ENCODE results near the gene ECI2.
"Not testable (repeated sequence)": the region's sequence is repeated elsewhere in the genome, so short reads cannot be mapped to it uniquely, and the experiment has no call there.

Gene ECI2

DNA sequence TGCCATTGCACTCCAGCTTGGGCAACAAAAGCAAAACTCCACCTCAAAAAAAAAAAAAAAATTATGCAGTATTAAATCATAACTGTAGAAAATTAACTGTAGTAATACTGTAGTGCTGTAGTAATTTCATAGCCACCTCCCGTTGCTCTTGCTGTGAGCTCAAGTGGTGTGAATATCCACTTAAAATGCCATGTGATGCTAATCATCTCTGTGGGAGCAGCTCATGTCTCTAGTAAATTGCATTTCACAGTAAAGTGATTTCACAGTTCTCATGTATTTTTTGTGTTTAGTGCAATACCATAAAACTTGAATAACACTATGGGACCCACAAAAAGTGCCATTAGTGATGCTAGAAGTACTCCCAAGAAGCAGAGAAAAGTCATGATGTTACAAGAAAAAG is 42.1 kb downstream of the ECI2 start:
- DNase-seq: no peak

DNA sequence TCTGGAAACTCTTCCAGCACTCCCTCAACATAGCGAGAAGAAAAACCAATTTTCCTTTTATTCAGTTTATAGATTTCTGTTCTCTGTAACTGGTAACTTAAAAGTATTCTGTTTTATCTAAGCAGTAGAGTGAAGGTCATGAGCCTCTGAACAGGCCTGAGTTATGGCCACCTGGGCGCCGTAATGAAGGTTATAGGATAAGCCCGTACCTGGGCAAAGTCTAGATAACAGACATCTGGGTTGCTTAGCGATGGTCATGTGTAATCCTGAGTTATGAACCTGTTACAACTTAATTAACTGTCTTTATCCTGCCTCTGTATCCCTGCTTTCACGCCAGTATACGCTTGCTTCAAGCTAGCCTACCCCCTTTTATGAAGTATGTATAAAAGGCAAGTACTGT is 43.4 kb downstream of the ECI2 start:
- DNase-seq: no peak

DNA sequence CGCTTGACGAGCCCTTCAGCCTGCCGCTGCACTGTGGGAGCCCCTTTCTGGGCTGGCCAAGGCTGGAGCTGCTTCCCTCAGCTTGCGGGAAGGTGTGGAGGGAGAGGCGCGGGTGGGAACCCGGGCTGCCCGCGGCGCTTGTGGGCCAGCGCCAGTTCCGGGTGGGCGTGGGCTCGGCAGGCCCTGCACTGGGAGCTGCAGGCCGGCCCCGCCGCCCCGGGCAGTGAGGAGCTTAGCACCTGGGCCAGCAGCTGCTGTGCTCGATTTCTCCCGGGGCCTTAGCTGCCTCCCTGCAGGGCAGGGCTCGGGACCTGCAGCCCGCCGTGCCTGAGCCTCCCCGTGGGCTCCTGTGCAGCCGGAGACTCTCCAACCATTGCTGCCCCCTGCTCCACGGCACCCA is 45.3 kb downstream of the ECI2 start:
- not testable (repeated sequence) for DNase-seq

DNA sequence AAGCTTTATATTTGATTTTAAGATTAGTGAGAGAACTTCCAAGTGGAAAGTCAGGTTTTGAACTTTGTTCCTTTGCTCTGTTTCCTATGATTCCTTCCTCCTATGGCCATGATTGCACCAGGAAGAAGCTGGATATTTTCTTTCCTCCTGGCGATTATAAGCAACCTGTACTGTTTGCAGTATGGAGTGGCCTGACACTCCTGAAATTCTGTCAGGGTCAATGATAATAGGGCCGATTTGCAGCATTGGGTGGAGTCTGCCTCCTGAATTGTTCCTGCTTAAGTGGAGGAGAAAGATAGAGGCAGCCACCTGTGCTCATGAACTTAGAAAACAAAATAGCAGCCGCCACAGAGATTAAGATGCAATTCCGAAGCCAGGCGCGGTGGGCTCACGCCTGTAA is 46.7 kb downstream of the ECI2 start:
- no peak for DNase-seq

DNA sequence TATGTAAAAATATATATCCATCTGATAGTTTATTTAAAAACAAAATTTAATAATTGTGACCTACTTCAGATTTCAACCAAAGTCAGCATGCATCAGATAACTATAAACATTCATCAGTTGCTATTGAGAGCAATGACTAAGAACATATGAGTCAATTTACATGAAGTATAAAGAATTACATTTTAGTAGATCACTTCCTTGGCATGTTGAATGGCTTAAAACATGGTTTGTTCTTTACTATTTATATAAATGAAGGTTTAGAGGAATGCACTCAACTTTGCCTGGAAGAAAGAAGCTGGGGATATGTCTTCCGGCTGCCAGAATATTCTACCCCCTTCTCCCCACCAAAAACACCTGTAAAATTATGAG is 50.1 kb downstream of the ECI2 start:
- DNase-seq: no peak

DNA sequence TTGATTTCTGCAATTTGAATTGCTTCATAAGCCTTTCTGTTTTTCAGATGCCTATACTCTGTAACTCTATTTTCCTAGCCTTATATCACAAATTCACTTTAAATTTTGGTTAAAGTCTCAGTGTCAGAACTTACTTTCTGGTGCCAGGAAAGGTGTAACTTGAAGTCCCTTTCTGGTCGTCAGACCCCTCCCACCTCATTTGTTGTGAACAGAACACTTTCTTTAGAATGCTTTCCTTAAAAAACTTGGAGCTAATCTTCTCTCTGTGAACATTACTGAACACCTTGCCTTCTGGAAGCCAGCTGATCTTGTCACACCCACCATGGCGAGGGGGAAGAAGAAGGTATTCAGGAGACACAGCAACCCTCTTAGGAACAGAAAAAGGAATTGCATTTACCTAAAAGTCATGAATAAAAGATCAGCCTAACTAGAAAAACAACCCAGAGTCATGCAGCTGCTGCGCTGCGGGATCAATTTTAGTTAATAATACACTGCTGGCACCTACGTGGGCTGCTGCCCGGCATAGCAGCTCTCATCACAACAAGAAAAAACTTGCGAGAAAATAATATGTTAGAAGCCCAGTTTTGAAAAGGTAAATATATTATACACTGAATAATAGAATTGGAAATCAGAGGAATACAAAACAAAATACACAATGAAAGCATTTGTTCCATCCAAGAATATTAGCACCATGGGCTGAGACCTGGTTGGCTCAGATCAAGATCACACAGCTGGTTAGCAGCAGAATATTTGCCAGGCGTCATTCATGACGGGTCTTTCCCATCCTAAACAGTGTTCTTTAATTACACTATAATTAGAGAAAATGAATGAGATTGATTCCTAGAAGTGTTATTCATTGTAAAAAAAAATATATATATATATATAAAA is 50.7 kb downstream of the ECI2 start:
- no peak for DNase-seq

DNA sequence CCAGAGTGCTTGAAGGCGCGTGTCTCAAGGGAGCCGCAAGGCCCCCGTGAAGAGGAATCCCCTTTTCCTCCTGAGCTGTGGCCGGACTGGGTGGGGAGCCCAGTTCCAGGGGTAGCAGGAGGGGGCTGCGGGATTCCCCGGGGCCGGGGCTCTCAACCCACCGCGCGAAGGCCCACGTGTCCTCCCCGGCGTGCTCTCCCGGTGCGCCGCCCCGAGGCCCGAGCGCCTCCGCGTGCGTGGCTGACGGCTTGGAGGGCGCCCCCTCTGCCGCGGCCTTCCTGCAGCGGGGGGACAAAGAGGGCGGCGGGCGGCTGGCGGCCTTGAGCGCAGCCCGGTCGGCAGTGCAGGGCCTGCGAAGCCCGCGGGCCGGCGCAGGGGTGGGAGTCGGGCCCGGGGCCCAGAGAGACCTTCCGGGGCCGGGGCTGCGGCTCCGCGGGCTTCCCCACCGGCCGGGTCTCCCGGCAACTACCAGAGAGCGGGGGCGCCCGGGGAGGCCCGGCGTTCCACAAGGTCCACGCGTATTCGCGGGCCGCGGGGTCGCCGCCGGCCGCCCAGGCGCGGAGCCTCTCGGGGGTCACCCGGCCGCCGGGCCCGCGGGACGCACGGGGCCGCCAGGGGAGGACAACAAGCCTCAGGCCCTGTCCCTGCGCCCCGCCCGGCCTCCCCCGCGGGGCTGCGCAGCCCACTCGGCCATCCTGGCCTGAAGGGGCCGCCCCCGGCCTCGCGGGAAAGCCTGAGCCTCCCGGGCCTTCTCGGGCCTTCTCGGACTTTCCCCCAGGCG is 56.5 kb downstream of the ECI2 start, which contains the start of gene FAM217A:
Gene FAM217A, minus strand, starts transcription at position 447 of the 781 bp plus-strand sequence. CDS start 1,723 bp downstream, outside the sequence.
- no peak for DNase-seq

DNA sequence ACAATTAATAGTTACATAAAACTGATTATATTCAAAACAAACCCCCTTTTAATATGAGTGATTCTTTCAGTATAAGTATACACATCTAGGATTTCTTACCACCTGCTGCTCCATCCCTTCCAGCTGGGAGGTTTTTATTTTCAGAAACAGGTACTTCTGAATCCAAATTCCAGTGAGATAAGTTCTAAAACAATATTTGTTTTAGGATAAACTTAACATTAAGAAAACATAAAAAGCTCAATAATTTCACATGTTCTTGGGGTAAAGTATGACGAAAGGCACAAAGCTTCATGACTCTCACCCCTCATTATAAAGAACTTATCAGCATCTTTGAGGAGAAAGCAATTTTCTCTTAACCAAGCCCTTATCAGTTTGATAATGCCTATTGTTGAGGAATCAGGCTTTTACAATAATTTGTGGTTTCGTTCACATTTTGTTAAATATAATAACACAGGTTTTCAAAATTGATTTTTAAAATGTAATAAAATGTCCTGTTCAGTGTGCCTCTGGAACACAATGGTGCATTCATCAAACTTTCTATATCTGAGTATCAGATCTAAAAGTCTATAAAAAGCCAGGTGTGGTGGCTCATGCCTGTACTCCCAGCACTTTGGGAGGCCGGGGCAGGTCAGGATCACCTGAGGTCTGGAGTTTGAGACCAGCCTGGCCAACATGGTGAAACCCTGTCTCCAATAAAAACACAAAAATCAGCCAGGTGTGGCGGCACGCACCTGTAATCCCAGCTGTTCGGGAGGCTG is 60.7 kb downstream of the ECI2 start:
- DNase-seq: no peak

DNA sequence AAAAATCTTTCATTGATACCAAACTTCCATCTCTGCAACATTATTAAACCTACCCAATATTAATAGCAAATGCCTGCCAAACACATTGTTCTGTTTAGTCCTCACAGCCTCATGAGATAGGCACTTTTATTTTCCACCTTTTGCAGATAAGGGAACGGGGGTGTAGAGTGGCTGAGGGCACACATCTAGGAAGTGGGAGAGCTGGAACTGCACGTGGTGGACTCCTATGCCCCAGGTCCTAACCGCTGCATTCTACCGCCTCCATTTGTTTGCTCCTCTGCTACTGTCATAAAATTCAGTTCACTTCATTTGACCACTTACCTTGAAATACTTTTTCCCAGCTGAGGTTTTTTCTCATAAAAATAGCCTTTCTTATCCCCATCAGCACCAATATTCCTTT is 64.0 kb downstream of the ECI2 start:
- no peak for DNase-seq

DNA sequence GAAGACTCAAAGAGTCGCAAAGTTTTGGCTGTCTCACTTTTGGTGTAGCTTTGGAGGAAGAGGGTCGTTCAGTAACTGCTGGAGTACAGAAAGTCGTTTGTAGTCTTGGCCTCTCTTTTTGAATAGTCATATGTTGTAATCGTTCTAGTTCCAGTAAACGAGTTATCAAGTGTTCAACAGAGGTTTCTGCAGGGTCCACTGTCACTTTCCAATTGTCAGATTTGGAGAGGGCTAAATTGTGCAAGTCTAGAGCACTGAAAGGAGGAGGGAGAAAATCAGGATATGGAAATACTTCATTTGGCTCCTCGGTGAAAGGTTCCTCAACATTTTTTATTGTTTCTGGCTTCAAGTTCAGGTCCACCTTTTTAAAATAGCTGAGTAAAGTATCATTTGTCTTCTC is 66.2 kb downstream of the ECI2 start:
- no peak for DNase-seq

DNA sequence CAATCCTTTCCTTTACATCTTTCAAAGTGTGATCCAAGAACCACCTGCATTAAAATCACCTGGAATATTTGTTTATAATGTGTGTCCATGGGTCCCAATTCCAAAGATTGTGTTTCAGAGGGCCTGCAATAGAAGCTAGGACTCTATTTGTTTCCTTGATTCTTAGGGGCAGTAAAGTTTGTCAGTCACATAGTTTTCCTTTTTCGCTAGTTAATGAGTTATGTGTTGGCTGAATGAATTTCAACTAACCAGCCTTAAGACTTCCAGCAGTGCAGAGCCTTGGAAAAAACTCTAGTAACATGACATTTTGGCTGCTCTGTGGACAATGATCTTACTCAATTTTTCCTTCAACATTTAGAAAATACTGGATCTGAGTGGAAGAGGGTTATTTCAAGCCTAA is 67.7 kb downstream of the ECI2 start:
- DNase-seq: no peak

DNA sequence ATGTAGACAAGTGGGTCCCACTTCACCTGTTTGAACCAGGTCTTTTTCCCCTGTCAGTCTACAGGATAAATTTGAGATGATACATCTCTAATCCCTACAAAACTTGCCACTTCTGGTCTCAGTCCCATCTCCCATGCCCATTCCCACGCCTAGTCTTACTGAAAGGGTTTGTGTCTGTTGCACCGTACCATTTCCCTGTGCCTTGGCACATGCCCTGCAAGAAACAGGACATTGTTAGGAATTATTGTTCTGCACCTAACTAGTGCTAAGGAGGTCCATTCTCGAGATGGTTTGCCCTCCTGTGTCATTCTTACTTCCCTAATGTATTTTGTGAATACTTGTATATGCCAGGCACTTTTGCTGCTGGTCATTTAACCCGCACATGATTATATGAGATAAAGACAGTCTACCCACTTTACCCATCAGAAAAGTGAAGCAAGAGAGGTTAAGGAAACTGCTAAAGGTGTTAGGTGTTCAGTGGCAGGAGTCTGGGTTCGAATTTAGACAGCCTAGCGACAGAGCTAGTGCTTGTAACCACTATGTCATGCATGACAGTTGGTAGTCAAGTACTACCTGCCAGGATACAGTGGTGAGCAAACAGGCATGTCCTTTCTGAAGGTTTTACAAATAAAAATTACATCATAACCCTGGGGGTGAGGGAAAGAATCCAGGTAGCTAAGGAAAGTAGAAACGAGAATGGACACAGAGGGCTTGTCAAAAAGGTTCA is 69.2 kb downstream of the ECI2 start:
- no peak for DNase-seq

All from activated gamma-delta T cell treated with Interleukin-2 at 50 U/mL for 16 hours (primary cell).